A549 (cell line): ENCODE results near the gene SPAG4. TPM values are rescaled to one million over a fixed set of nuclear protein-coding genes. Genes with fewer than 3 reads are reported as not detected.

ENCODE experiments used
- ATAC-seq, 2 experiments: fragments of 200-7000 bp in 1 of 2; fragments of >200 bp in 1 of 2; cut with Nextera tagmentation in 1 of 2; cut with Tn5 transposase in 1 of 2; 3 replicates each; pipeline versions ENCODE4 v1.8.0 to v1.9.1; 2018 to 2020; ENCODE audit warnings: mild to moderate bottlenecking in 1 of 2, moderate library complexity in 1 of 2
- CTCF ChIA-PET: fragments of 300-600 bp; sonication (Branson Sonifier 250); formaldehyde crosslinking; extraction: SDS; loops from one replicate; lab custom pipeline; 2021; ENCODE audit warnings: antibody characterized with exemption, inconsistent platforms; lab: Yijun Ruan, JAX
- POLR2A ChIA-PET: fragments of 350-600 bp; formaldehyde crosslinking; extraction: SDS; loops from one replicate; lab custom pipeline; 2021; ENCODE audit warnings: antibody characterized with exemption, inconsistent platforms; lab: Yijun Ruan, JAX
- DNase-seq, 2 experiments: peaks; one replicate each; pipeline versions ENCODE4 v3.0.0 to v3.0.0-alpha.2; 2011 to 2016; ENCODE audit warnings: low read depth in 1 of 2, low spot score in 1 of 2
- FAIRE-seq: peaks from 2 replicates; lab custom pipeline; 2011; peaks lifted over from hg19 to GRCh38; lab: Jason Lieb, UNC
- H3K27ac ChIP-seq, 2 experiments: fragments of >200 bp; sonication (Bioruptor Twin); formaldehyde crosslinking; 3 replicates each; pipeline ENCODE4 v1.5.1; 2016 to 2017
- H3K4me1 ChIP-seq: fragments of >200 bp; sonication (Bioruptor Twin); formaldehyde crosslinking; 3 replicates; pipeline ENCODE4 v1.6.1; 2016
- H3K4me2 ChIP-seq: fragments of >200 bp; sonication (Bioruptor Twin); formaldehyde crosslinking; 3 replicates; pipeline ENCODE4 v1.6.1; 2016
- H3K4me3 ChIP-seq: fragments of >200 bp; sonication (Bioruptor Twin); formaldehyde crosslinking; 3 replicates; pipeline ENCODE4 v1.5.1; 2016
- H3K9me3 ChIP-seq: fragments of >200 bp; sonication (Bioruptor Twin); formaldehyde crosslinking; 3 replicates; pipeline ENCODE4 v1.6.1; 2016
- CBX2 ChIP-seq: fragments of 200-600 bp; sonication (generic); IDR thresholded peaks from 2 replicates; pipeline ENCODE4 v1.6.1; 2016; ENCODE audit warnings: low read depth, mild to moderate bottlenecking, borderline replicate concordance
- CHD4 ChIP-seq: fragments of 200-600 bp; sonication (generic); IDR thresholded peaks from 2 replicates; pipeline ENCODE4 v1.6.1; 2016; ENCODE audit warnings: antibody characterized with exemption, mild to moderate bottlenecking, borderline replicate concordance
- FOXS1 ChIP-seq: fragments of 250-450 bp; sonication (Bioruptor Pico); IDR thresholded peaks from 2 replicates; pipeline ENCODE4 v1.5.0; 2020; ENCODE audit warnings: mild to moderate bottlenecking, moderate library complexity
- HDAC2 ChIP-seq: fragments of 200-600 bp; sonication (generic); IDR thresholded peaks from 2 replicates; pipeline ENCODE4 v1.6.1; 2016
- HEYL ChIP-seq: fragments of 250-450 bp; sonication (Bioruptor Pico); IDR thresholded peaks from 2 replicates; pipeline ENCODE4 v1.8.0; 2021; ENCODE audit warnings: mild to moderate bottlenecking, moderate library complexity
- HOXA7 ChIP-seq: fragments of 250-450 bp; sonication (Bioruptor Pico); IDR thresholded peaks from 2 replicates; pipeline ENCODE4 v1.5.0; 2020; ENCODE audit warnings: mild to moderate bottlenecking, moderate library complexity
- KDM1A ChIP-seq: fragments of 200-600 bp; sonication (generic); IDR thresholded peaks from 2 replicates; pipeline ENCODE4 v1.6.1; 2016; ENCODE audit warnings: low read depth, mild to moderate bottlenecking
- KDM5A ChIP-seq: fragments of 200-600 bp; sonication (generic); IDR thresholded peaks from 2 replicates; pipeline ENCODE4 v1.6.1; 2016; ENCODE audit warnings: antibody characterized with exemption, mild to moderate bottlenecking
- MYC ChIP-seq: IDR thresholded peaks from 2 replicates; pipeline ENCODE4 v1.6.1; 2012; ENCODE audit warnings: mild to moderate bottlenecking, inconsistent platforms, low read length, improper control_type of control experiment, borderline replicate concordance
- NPAS2 ChIP-seq: fragments of 250-450 bp; sonication (Bioruptor Pico); IDR thresholded peaks from 2 replicates; pipeline ENCODE4 v1.8.0; 2022; ENCODE audit warnings: mild to moderate bottlenecking, moderate library complexity, borderline replicate concordance
- POLR2A ChIP-seq: IDR thresholded peaks from 2 replicates; pipeline ENCODE4 v1.6.1; 2012; ENCODE audit warnings: mild to moderate bottlenecking, low read length
- POLR2AphosphoS2 ChIP-seq: conservative IDR thresholded peaks from 2 replicates; pipeline ENCODE4 v1.6.1; 2012; ENCODE audit warnings: low read length, improper control_type of control experiment, inconsistent platforms
- RAD21 ChIP-seq, 2 experiments: fragments of >200 bp in 1 of 2; sonication (Bioruptor Twin) in 1 of 2; formaldehyde crosslinking in 1 of 2; IDR thresholded peaks in 1 of 2; conservative IDR thresholded peaks in 1 of 2; 2 replicates in 1 of 2; 3 replicates in 1 of 2; pipeline ENCODE4 v1.6.1; 2012 to 2018; ENCODE audit warnings: inconsistent platforms in 1 of 2
- RCOR1 ChIP-seq: fragments of 150-350 bp; IDR thresholded peaks from 2 replicates; pipeline ENCODE4 v1.6.1; 2014; ENCODE audit warnings: antibody characterized with exemption, low read length, low read depth
- RFX5 ChIP-seq: fragments of 450-650 bp; IDR thresholded peaks from 2 replicates; pipeline ENCODE4 v1.7.1; 2014; ENCODE audit warnings: antibody characterized with exemption, mild to moderate bottlenecking, moderate library complexity
- SMC3 ChIP-seq: fragments of >200 bp; sonication (Bioruptor Twin); formaldehyde crosslinking; IDR thresholded peaks from 3 replicates; pipeline ENCODE4 v1.6.1; 2018; ENCODE audit warnings: inconsistent platforms
- SREBF2 ChIP-seq: fragments of 450-650 bp; IDR thresholded peaks from 2 replicates; pipeline ENCODE4 v1.6.1; 2014; ENCODE audit warnings: mild to moderate bottlenecking, moderate library complexity
- ZC3H11A ChIP-seq: fragments of 450-650 bp; IDR thresholded peaks from 2 replicates; pipeline ENCODE4 v1.6.1; 2014; ENCODE audit warnings: antibody characterized with exemption, mild to moderate bottlenecking
- WGBS: methylation state at CpG from one replicate; pipeline ENCODE4 v1.1.6; 2017; ENCODE audit errors: missing lambda C conversion rate; 5-methylcytosine and 5-hydroxymethylcytosine counted together
- polyA plus RNA-seq, 4 experiments: library from polyadenylated mRNA; depleted of rRNA in 3 of 4; stranded (reverse); fragments of >200 nt; fragmentation: RNase III in 1 of 4; extraction: RNeasy Plus Mini Kit Qiagen cat#74134 plus additional on column Dnase treatment in 1 of 4; gene quantifications; 2 replicates in 3 of 4; 3 replicates in 1 of 4; pipeline ENCODE4 v1.2.3, GENCODE V29; 2011 to 2017
- TF ChIP-seq, protein P1 (sequence below): fragments of 250-450 bp; sonication (Bioruptor Pico); IDR thresholded peaks from 2 replicates; pipeline ENCODE4 v1.5.0; 2020; ENCODE audit warnings: low read depth, mild to moderate bottlenecking, moderate library complexity
- TF ChIP-seq, protein P2 (sequence below): fragments of >200 bp; sonication (Bioruptor Twin); formaldehyde crosslinking; IDR thresholded peaks from 3 replicates; pipeline ENCODE4 v1.6.1; 2016
- TF ChIP-seq, protein P3 (sequence below): IDR thresholded peaks from 2 replicates; pipeline ENCODE4 v1.6.1; 2012
- TF ChIP-seq, protein P4 (sequence below): fragments of >200 bp; sonication (Bioruptor Twin); formaldehyde crosslinking; IDR thresholded peaks from 3 replicates; pipeline ENCODE4 v1.5.1; 2016
- TF ChIP-seq, protein P5 (sequence below): IDR thresholded peaks from 2 replicates; pipeline ENCODE4 v1.6.1; 2012; ENCODE audit warnings: low read depth, borderline replicate concordance

The SPAG4 gene
- polyA plus RNA-seq, 2 of the 4 experiments (the other 2 are of a cell fraction) = 4.4 to 5.0 TPM

DNA sequence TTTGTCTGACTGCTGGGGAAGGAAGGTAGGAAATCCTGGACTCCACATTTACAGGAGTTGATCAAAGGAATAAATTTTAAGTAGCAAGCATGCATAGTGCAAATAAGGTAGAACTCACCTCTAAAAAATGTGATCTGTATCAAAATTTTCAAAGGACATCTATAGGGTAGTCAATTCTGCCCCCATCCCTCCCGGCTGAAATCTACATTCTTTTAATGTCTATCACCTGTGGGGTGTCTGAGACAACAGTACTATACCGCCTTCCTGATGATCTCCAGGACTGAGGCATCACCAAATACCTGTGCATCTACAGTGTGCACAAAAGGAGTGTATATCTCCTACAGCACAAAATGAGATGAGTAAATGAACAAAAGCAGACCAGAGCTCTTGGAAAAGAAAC is 29.2 kb downstream of the SPAG4 start:
- no peaks in the 10 kb centered on the region for H3K9me3 ChIP-seq
- no peaks in the 10 kb centered on the region for H3K4me1 ChIP-seq
- POLR2A ChIA-PET = no interaction called here
- ATAC-seq = no peak
- TF ChIP-seq RFX5 = no peak
- no peak for TF ChIP-seq POLR2AphosphoS2
- TF ChIP-seq CHD4 = no peak
- no peak for TF ChIP-seq SREBF2
- no peak for TF ChIP-seq MYC
- TF ChIP-seq, protein P1, sequence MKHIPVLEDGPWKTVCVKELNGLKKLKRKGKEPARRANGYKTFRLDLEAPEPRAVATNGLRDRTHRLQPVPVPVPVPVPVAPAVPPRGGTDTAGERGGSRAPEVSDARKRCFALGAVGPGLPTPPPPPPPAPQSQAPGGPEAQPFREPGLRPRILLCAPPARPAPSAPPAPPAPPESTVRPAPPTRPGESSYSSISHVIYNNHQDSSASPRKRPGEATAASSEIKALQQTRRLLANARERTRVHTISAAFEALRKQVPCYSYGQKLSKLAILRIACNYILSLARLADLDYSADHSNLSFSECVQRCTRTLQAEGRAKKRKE = no peak
- TF ChIP-seq HOXA7 (CRISPR knock-in tag) = no peak
- no peak for TF ChIP-seq HEYL
- CTCF ChIA-PET = interaction anchor here (1.1 to 1.3 kb wide), 2 partner anchors 12 to 19 kb away, joined by 3 to 4 read pairs; no protein-coding TSS in a partner anchor
- FAIRE-seq = no peak
- WGBS = 80% methylated on average over 2 of the region's 2 CpGs
- no peak overlapping the region for H3K4me2 ChIP-seq
- H3K27ac ChIP-seq = no peak overlapping the region
- no peak for DNase-seq
- H3K4me3 ChIP-seq = no peak overlapping the region

DNA sequence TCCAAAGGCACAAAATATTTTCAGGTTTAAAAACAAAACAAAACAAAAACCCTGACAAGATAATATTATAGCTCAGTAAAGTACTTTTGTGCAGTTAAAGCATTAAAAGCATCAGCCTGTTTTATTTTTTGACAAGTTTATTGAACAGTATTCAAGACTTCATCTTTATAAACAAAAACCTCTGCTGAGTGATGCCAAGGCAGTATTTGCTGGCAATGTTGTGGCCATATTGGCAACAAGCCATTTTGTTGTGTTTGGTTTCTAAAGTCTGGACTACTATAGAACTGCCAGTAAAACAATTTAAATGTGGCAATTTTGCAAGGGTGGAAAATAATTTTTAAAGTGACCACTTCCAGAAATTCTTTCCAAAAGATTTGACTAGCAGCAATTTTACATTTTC is 33.2 kb downstream of the SPAG4 start:
- H3K4me3 ChIP-seq = no peak overlapping the region
- H3K4me1 ChIP-seq = no peaks in the 10 kb centered on the region; the same call in 2 of the 3 replicates
- CTCF ChIA-PET = interaction anchor here (1.3 to 2.9 kb wide), 2 partner anchors 10 to 30 kb away, joined by 6 to 21 read pairs; no protein-coding TSS in a partner anchor
- no peak overlapping the region for H3K27ac ChIP-seq
- FAIRE-seq (no peak), DNase-seq (no peak), ATAC-seq (no peak)
- POLR2A ChIA-PET = interaction anchor here (2.0 kb wide), 1 partner anchor 15 kb away, joined by 7 read pairs; no protein-coding TSS in a partner anchor
- TF ChIP-seq, protein P2, sequence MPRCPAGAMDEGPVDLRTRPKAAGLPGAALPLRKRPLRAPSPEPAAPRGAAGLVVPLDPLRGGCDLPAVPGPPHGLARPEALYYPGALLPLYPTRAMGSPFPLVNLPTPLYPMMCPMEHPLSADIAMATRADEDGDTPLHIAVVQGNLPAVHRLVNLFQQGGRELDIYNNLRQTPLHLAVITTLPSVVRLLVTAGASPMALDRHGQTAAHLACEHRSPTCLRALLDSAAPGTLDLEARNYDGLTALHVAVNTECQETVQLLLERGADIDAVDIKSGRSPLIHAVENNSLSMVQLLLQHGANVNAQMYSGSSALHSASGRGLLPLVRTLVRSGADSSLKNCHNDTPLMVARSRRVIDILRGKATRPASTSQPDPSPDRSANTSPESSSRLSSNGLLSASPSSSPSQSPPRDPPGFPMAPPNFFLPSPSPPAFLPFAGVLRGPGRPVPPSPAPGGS = no peak
- TF ChIP-seq, protein P3, sequence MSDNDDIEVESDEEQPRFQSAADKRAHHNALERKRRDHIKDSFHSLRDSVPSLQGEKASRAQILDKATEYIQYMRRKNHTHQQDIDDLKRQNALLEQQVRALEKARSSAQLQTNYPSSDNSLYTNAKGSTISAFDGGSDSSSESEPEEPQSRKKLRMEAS = no peak
- TF ChIP-seq KDM1A (no peak), SMC3 (no peak), NPAS2 (CRISPR knock-in tag) (no peak), RAD21 (conservative IDR thresholded peaks at IDR 0.05 in 1 of 2, IDR thresholded peaks at IDR 0.05 in 1 of 2) (no peak), RCOR1 (no peak), KDM5A (no peak), POLR2A (no peak), ZC3H11A (no peak), CBX2 (no peak), FOXS1 (CRISPR knock-in tag) (no peak), HDAC2 (no peak), POLR2AphosphoS2 (no peak), HEYL (no peak)
- TF ChIP-seq, protein P4, sequence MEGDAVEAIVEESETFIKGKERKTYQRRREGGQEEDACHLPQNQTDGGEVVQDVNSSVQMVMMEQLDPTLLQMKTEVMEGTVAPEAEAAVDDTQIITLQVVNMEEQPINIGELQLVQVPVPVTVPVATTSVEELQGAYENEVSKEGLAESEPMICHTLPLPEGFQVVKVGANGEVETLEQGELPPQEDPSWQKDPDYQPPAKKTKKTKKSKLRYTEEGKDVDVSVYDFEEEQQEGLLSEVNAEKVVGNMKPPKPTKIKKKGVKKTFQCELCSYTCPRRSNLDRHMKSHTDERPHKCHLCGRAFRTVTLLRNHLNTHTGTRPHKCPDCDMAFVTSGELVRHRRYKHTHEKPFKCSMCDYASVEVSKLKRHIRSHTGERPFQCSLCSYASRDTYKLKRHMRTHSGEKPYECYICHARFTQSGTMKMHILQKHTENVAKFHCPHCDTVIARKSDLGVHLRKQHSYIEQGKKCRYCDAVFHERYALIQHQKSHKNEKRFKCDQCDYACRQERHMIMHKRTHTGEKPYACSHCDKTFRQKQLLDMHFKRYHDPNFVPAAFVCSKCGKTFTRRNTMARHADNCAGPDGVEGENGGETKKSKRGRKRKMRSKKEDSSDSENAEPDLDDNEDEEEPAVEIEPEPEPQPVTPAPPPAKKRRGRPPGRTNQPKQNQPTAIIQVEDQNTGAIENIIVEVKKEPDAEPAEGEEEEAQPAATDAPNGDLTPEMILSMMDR = no peak
- TF ChIP-seq, protein P5, sequence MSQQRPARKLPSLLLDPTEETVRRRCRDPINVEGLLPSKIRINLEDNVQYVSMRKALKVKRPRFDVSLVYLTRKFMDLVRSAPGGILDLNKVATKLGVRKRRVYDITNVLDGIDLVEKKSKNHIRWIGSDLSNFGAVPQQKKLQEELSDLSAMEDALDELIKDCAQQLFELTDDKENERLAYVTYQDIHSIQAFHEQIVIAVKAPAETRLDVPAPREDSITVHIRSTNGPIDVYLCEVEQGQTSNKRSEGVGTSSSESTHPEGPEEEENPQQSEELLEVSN = no peak
- no peaks in the 10 kb centered on the region for H3K9me3 ChIP-seq
- no peak overlapping the region for H3K4me2 ChIP-seq
